DLD1 (cell line): ENCODE results near the gene CDK15.

Source experiments
- in situ Hi-C: cut with HindIII; loops from 2 replicates; pipeline ENCODE4 v1.10.0; 2017; ENCODE audit warnings: low sequenced_read_pairs

CDK15 gene

DNA sequence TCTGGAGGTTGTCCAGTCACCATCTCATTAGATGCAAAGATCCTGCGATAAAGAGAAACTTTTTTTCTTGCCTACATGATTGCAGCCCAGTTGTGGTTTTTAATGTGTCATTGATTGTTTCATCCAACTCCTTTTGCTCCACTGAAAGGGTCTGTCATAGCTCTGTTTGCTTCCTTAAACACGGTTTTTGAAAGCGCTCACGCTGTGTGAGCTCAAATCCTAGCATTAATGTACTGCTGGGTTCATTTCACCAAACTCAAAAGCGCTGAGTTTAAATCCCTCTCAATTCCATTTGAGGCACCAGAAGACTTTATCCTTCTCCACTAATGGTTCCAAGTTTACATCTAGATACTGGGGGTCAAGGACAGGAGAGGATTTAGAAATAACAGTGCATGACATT lies 53.6 kb downstream of the CDK15 start:
- in situ Hi-C loops: no loop called here

GRCh38 chr2:201860636-201861066 lies 54.3 kb downstream of the CDK15 start:
- in situ Hi-C loops: no loop called here

DNA sequence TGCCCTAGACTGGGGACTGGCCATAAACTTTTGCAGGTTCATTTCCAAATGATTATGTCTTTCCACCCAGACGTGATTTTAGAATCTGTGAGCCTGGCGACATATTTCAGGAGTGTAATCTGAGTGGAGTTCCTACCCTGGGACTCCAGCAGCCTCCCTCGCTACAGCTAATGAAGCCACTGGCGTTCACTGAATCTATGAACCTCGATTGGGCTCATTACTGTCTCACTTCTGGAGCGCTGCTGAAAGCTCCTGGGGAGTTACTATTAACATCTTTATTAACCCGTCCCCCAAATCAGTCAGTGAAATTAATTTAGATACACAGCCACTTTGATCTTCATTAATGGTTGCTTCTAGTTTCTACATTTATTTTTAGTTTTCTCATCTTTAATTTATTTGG lies 56.5 kb downstream of the CDK15 start:
- in situ Hi-C loops: no loop called here

GRCh38 chr2:201866643-201867473 lies 60.5 kb downstream of the CDK15 start:
- in situ Hi-C loops: no loop called here

GRCh38 chr2:201871471-201871870 lies 65.1 kb downstream of the CDK15 start:
- in situ Hi-C loops: no loop called here

DNA sequence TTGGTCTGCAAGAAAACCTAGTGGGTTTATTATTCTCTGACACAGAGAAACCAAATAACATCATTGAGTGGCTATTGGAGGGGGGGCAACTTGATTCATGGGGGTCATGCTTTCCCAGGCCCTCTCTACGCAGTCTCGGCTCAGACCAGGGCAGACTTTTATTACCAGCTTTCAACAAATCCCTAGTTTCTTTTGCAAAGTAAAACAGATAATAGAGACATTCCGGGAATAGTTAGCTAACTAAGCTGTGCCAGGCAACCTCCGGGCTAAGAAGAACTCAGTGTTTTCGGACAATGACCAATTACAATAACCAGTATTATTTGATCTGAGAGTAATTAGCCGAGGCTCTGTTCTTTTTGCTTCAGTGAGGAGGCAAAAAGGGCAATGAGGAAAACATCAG lies 66.3 kb downstream of the CDK15 start:
- in situ Hi-C loops: no loop called here

GRCh38 chr2:201879996-201880395 lies 73.7 kb downstream of the CDK15 start:
- in situ Hi-C loops: no loop called here

DNA sequence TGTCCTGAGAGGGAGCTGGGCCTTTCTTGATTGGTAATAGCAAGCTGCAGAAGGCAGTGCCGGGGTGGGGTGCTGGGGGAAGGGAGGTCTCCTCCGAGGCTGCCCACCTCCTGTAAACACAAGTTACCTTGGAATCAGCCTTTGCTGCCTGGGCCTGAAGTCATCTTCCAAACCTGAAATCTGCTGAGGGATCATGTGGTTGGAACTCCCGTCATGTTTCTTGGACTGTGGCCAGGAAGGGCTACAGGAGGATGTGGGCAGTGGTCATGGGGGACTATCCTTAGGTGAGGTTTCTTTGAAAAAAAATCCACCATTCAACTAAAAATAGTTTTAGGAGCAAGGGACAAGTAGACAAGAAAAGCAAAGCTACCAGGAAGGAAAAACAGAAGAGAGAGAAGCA lies 74.2 kb downstream of the CDK15 start:
- in situ Hi-C loops: no loop called here

GRCh38 chr2:201880993-201881611 lies 74.8 kb downstream of the CDK15 start:
- in situ Hi-C loops: no loop called here

- in situ Hi-C loops: no loop called here
Measured at GRCh38 chr2:201881741-201882140, 75.4 kb downstream of the CDK15 start.

GRCh38 chr2:201882353-201883090 lies 76.2 kb downstream of the CDK15 start:
- in situ Hi-C loops: no loop called here

DNA sequence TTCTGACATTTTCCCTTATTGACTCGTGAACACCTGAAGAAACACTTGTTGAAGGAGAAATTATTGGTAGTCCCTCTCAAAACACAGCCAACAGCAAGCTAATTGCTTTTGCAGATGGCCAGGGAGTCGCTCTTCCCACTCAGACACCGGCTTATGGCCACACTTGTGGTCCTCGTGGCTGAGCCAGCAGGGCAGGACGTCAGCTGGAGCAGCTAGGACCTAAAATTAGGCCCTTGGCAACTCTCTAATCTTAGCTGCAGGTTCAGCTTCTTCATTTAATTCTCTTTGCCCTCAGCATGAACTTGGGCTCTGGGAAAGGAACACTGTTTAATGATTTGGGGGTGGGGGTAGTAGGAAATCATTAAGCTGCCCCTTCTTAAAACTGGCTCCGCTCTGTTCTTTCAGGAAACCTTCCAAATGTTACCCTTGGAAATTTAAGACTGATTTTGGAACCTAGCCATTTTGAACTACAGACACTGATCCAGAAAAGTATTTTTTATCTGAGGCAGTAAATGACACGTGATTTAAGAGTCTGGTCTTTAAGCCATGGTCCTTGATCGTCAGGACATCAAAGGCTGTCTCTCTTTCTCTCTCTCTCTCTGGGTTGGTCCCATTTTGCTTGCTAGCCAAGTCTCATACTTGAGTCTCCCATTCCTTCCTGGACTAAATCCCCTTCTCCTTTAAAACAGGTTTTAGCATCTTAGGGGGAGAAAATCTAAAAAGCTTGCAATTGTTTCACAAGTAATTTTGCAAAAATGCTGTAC lies 77.5 kb downstream of the CDK15 start:
- in situ Hi-C loops: no loop called here

GRCh38 chr2:201886504-201886903 lies 80.2 kb downstream of the CDK15 start:
- in situ Hi-C loops: no loop called here

- in situ Hi-C loops: no loop called here
Measured at GRCh38 chr2:201887773-201888425, 81.6 kb downstream of the CDK15 start.

- in situ Hi-C loops: no loop called here
Measured at GRCh38 chr2:201888426-201888800, 82.1 kb downstream of the CDK15 start.

- in situ Hi-C loops: no loop called here
Measured at GRCh38 chr2:201890453-201890852, 84.1 kb downstream of the CDK15 start.

- in situ Hi-C loops: no loop called here
Measured at GRCh38 chr2:201891676-201892075, 85.3 kb downstream of the CDK15 start.

GRCh38 chr2:201892516-201892915 lies 86.2 kb downstream of the CDK15 start:
- in situ Hi-C loops: no loop called here

DNA sequence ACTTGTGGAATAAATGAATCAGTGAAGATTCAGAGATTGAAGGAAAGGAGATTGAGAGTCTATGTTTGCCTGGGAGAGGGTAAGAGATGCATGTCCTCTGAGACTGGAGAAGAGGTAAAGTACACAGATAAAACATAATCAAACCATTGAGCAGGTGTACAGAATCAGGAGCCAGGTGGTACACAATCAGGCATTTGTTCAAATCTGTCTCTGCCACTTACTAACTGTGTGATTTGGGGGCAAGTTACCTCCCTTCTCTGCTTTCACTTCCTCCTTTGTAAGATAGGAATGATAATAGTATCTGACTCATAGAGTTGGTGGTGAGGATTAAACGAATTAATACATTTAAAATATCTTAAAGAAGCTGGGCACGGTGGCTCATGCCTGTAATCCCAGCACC lies 94.0 kb downstream of the CDK15 start:
- in situ Hi-C loops: no loop called here

- in situ Hi-C loops: no loop called here
Measured at GRCh38 chr2:201901786-201902185, 95.4 kb downstream of the CDK15 start.
